Panc1 (cell line): ENCODE results near the gene DNAL1. TPM values are rescaled to one million over a fixed set of nuclear protein-coding genes. Genes with fewer than 3 reads are reported as not detected.

Experiments
- ATAC-seq: fragments of 200-7000 bp; cut with Tn5 transposase; 2 replicates; pipeline ENCODE4 v1.9.1; 2020; ENCODE audit warnings: mild to moderate bottlenecking, moderate library complexity
- BruUV-seq: library from RNA; stranded (reverse); fragments of 400-500 nt; replicated peaks from 2 replicates; lab custom pipeline; 2021; lab: Mats Ljungman, UMichigan
- CTCF ChIA-PET: fragments of 300-600 bp; sonication (Branson Sonifier 250); formaldehyde crosslinking; loops from one replicate; lab custom pipeline; 2022; ENCODE audit warnings: antibody characterized with exemption; lab: Charles Lee
- POLR2A ChIA-PET: fragments of 300-600 bp; sonication (Branson Sonifier 250); formaldehyde crosslinking; loops from one replicate; lab custom pipeline; 2022; ENCODE audit warnings: antibody characterized with exemption; lab: Charles Lee
- DNase-seq: peaks from one replicate; pipeline ENCODE4 v3.0.0-alpha.2; 2010; ENCODE audit warnings: low read depth, low spot score
- H3K27ac ChIP-seq: 2 replicates; pipeline ENCODE4 v1.5.1; 2011; ENCODE audit warnings: mild to moderate bottlenecking, low read length, inconsistent platforms
- H3K27me3 ChIP-seq: fragments of 200-500 bp; sonication (Bioruptor generic); 2 replicates; pipeline ENCODE4 v1.6.0; 2014; ENCODE audit warnings: low read length, inconsistent platforms; ENCODE audit not compliant: control insufficient read depth, insufficient read depth
- H3K36me3 ChIP-seq: fragments of 200-500 bp; sonication (Bioruptor generic); 2 replicates; pipeline ENCODE4 v1.5.1; 2014; ENCODE audit warnings: inconsistent platforms, mild to moderate bottlenecking, low read length, moderate library complexity; ENCODE audit not compliant: control insufficient read depth, insufficient read depth
- H3K4me1 ChIP-seq: 2 replicates; pipeline ENCODE4 v1.5.1; 2011; ENCODE audit warnings: inconsistent platforms, mild to moderate bottlenecking, low read length, moderate library complexity; ENCODE audit not compliant: control insufficient read depth, insufficient read depth
- H3K4me3 ChIP-seq, 2 experiments: 2 replicates each; pipeline ENCODE4 v1.5.1; 2011 to 2012; ENCODE audit warnings: low read depth in 2 of 2, low read length in 2 of 2, mild to moderate bottlenecking in 2 of 2, inconsistent platforms in 1 of 2, moderate library complexity in 1 of 2
- H3K9me3 ChIP-seq: fragments of 200-500 bp; sonication (Bioruptor generic); 2 replicates; pipeline ENCODE4 v1.5.1; 2014; ENCODE audit warnings: low read depth, mild to moderate bottlenecking, inconsistent platforms, low read length, moderate library complexity; ENCODE audit not compliant: control insufficient read depth, insufficient read depth
- CTCF ChIP-seq: fragments of 450-650 bp; IDR thresholded peaks from 2 replicates; pipeline ENCODE4 v1.5.1; 2017; ENCODE audit warnings: mild to moderate bottlenecking
- POLR2AphosphoS5 ChIP-seq: IDR thresholded peaks from 2 replicates; pipeline ENCODE4 v1.6.1; 2012; ENCODE audit warnings: mild to moderate bottlenecking, low read depth, low read length, moderate library complexity
- REST ChIP-seq, 2 experiments: IDR thresholded peaks; 2 replicates each; pipeline ENCODE4 v1.6.1; 2011 to 2012; ENCODE audit warnings: low read depth in 2 of 2, control low read depth in 1 of 2, low read length in 1 of 2, mild to moderate bottlenecking in 1 of 2, moderate library complexity in 1 of 2; ENCODE audit not compliant: insufficient read depth in 1 of 2
- SIN3A ChIP-seq: IDR thresholded peaks from 2 replicates; pipeline ENCODE4 v1.6.1; 2012; ENCODE audit warnings: low read depth, mild to moderate bottlenecking, low read length, moderate library complexity, borderline replicate concordance; ENCODE audit not compliant: insufficient read depth
- TCF7L2 ChIP-seq: IDR thresholded peaks from 2 replicates; pipeline ENCODE4 v1.6.1; 2011; ENCODE audit warnings: mild to moderate bottlenecking, low read depth, low read length, inconsistent platforms
- in situ Hi-C: cut with HindIII; loops from 2 replicates; pipeline ENCODE4 v1.10.0; 2016; ENCODE audit warnings: low sequenced_read_pairs, low pct_unique_long_range_greater_than_20kb
- intact Hi-C: fragments of 100-400 bp; cut with micrococcal nuclease; formaldehyde crosslinking; loops from one replicate; pipeline ENCODE4 v1.10.0; 2022; ENCODE audit not compliant: unreplicated experiment
- total RNA-seq: library from RNA; stranded (reverse); gene quantifications from one replicate; pipeline ENCODE4 v1.2.1, GENCODE V29; 2021; ENCODE audit not compliant: unreplicated experiment

DNAL1 gene
- total RNA-seq, 1 experiment from 2014 or later = 15.2 TPM

- H3K4me1 ChIP-seq = no peaks in the 10 kb centered on the region
- no TSS peak for BruUV-seq
- no peak overlapping the region for H3K27ac ChIP-seq
- H3K36me3 ChIP-seq = no peaks in the 10 kb centered on the region
- H3K27me3 ChIP-seq = no peaks in the 10 kb centered on the region
- POLR2A ChIA-PET = interaction anchor here (0.5 kb wide), 1 partner anchor 461 kb away, joined by 3 read pairs; no protein-coding TSS in a partner anchor
- no peak for DNase-seq
- intact Hi-C loops (no loop called here), in situ Hi-C loops (no loop called here)
- TF ChIP-seq CTCF = no peak
- no peak for TF ChIP-seq SIN3A
- TF ChIP-seq REST (IDR thresholded peaks at IDR 0.05; ENCODE audit: insufficient read depth in 1 of 2, low read depth in 2 of 2, low read length in 1 of 2) = no peak
- TF ChIP-seq POLR2AphosphoS5 = no peak
- TF ChIP-seq TCF7L2 = no peak
- CTCF ChIA-PET = interaction anchor here (0.7 kb wide), 1 partner anchor 103 kb away, joined by 8 read pairs; no protein-coding TSS in a partner anchor
- no peak for ATAC-seq
- H3K4me3 ChIP-seq = no peak overlapping the region
- H3K9me3 ChIP-seq = no peaks in the 10 kb centered on the region
Observed at GRCh38 chr14:73637830-73638229, 7.0 kb upstream of the DNAL1 start.

- in situ Hi-C loops = no loop called here
Observed at GRCh38 chr14:73640796-73641365, 3.9 kb upstream of the DNAL1 start.

More at GRCh38 chr14:73640796-73641365, 3.9 kb upstream of the DNAL1 start:
- intact Hi-C loops = no loop called here
- ChIA-PET POLR2A (no interaction called here), CTCF (no interaction called here)
- BruUV-seq = no TSS peak
- no peaks in the 10 kb centered on the region for H3K27me3 ChIP-seq
- no peak overlapping the region for H3K27ac ChIP-seq
- 0 out of 2 replicates have a peak, but pooled peaks cover 6% of the 10 kb centered on the region for H3K4me1 ChIP-seq
- no peak overlapping the region for H3K4me3 ChIP-seq
- TF ChIP-seq TCF7L2 (no peak), SIN3A (no peak), REST (IDR thresholded peaks at IDR 0.05; ENCODE audit: insufficient read depth in 1 of 2, low read depth in 2 of 2, low read length in 1 of 2) (no peak), CTCF (no peak), POLR2AphosphoS5 (no peak)
- ATAC-seq = no peak
- H3K9me3 ChIP-seq = no peaks in the 10 kb centered on the region
- DNase-seq = no peak
- no peaks in the 10 kb centered on the region; the same call in 1 of the 2 replicates for H3K36me3 ChIP-seq
